Right forelimb (tissue), 1 donor: ENCODE measurements around the gene C17orf100.
A peak's percentile ranks its signal among the peaks of the same experiment; 100 is the strongest.
"Not testable (repeated sequence)": the region's sequence is repeated elsewhere in the genome, so short reads cannot be mapped to it uniquely, and the experiment has no call there.

Source experiments
- DNase-seq: peaks from one replicate; pipeline ENCODE4 v3.0.0-alpha.2; 2018

Gene C17orf100

GRCh38 chr17:6670571-6670970 is 19.0 kb downstream of the C17orf100 start:
- DNase-seq = no peak

- DNase-seq = no peak
Observed at GRCh38 chr17:6670999-6671398, 19.4 kb downstream of the C17orf100 start.

GRCh38 chr17:6671431-6671830 is 19.9 kb downstream of the C17orf100 start:
- DNase-seq = no peak

- DNase-seq = no peak
Observed at GRCh38 chr17:6674586-6674985, 23.0 kb downstream of the C17orf100 start.

- no peak for DNase-seq
Observed at GRCh38 chr17:6675201-6675825, 23.8 kb downstream of the C17orf100 start.

GRCh38 chr17:6676802-6677157 is 25.2 kb downstream of the C17orf100 start:
- no peak for DNase-seq

GRCh38 chr17:6677158-6677831 is 25.7 kb downstream of the C17orf100 start:
- DNase-seq = peak; percentile 73

GRCh38 chr17:6677946-6678345 is 26.4 kb downstream of the C17orf100 start:
- no peak for DNase-seq

GRCh38 chr17:6679241-6679640 is 27.7 kb downstream of the C17orf100 start:
- DNase-seq = no peak

GRCh38 chr17:6681176-6681575 is 29.6 kb downstream of the C17orf100 start:
- DNase-seq = no peak

- no peak for DNase-seq
Observed at GRCh38 chr17:6681671-6682070, 30.1 kb downstream of the C17orf100 start.

- no peak for DNase-seq
Observed at GRCh38 chr17:6682339-6682738, 30.8 kb downstream of the C17orf100 start.

- no peak for DNase-seq
Observed at GRCh38 chr17:6683081-6683684, 31.6 kb downstream of the C17orf100 start.

GRCh38 chr17:6683730-6684459 is 32.3 kb downstream of the C17orf100 start:
- no peak for DNase-seq

- no peak for DNase-seq
Observed at GRCh38 chr17:6684460-6684783, 32.9 kb downstream of the C17orf100 start.

GRCh38 chr17:6684881-6685767 is 33.6 kb downstream of the C17orf100 start:
- no peak for DNase-seq

- DNase-seq = no peak
Observed at GRCh38 chr17:6686026-6686425, 34.5 kb downstream of the C17orf100 start.

- no peak for DNase-seq
Observed at GRCh38 chr17:6688944-6689343, 37.4 kb downstream of the C17orf100 start.

- no peak for DNase-seq
Observed at GRCh38 chr17:6690641-6691040, 39.1 kb downstream of the C17orf100 start.

GRCh38 chr17:6691546-6691945 is 40.0 kb downstream of the C17orf100 start:
- DNase-seq = no peak

- DNase-seq = not testable (repeated sequence)
Observed at GRCh38 chr17:6691958-6692357, 40.4 kb downstream of the C17orf100 start.

- no peak for DNase-seq
Observed at GRCh38 chr17:6695051-6695450, 43.5 kb downstream of the C17orf100 start.

- no peak for DNase-seq
Observed at GRCh38 chr17:6695565-6695964, 44.0 kb downstream of the C17orf100 start.
